NCI-H2227 (cell line): ENCODE data around the gene ARHGEF4.
"Not testable (repeated sequence)": the region's sequence is repeated elsewhere in the genome, so short reads cannot be mapped to it uniquely, and the experiment has no call there.

ENCODE experiments used
- DNase-seq: peaks from one replicate; lab custom pipeline; 2025; ENCODE audit not compliant: unreplicated experiment; lab: John Stamatoyannopoulos, UW

ARHGEF4 gene

DNA sequence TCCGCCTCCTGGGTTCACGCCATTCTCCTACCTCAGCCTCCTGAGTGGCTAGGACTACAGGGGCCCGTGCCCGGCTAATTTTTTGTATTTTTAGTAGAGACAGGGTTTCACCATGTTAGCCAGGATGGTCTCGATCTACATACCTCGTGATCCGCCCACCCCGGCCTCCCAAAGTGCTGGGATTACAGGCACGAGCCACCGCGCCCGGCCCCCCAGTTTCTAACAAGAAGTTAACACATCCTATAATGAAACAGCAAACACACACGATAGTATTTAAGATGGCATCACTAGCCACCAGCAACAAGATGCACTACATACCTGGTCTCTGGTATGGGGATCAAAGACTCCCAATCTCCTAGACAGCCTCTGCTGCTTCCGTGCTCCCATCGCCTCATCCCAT lies 238.9 kb downstream of the ARHGEF4 start:
- DNase-seq: not testable (repeated sequence)

DNA sequence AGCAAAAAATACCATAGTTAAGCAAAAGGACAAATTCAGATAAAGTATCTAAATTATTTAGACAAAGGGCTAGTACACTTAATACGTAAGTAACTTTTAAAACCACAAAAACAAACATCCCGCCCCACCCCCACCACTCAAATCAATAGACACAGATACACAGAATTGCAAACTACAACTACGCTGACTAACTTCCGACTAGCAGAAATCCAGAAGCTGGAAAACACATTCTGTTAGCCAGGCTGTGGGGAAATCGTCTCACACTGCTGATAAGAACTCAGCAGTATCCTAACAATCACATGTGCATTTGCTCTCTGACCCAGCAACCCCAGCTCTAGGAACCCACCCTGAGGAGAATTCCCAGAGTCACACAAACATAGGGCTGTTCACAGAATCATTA lies 240.0 kb downstream of the ARHGEF4 start:
- no peak for DNase-seq

DNA sequence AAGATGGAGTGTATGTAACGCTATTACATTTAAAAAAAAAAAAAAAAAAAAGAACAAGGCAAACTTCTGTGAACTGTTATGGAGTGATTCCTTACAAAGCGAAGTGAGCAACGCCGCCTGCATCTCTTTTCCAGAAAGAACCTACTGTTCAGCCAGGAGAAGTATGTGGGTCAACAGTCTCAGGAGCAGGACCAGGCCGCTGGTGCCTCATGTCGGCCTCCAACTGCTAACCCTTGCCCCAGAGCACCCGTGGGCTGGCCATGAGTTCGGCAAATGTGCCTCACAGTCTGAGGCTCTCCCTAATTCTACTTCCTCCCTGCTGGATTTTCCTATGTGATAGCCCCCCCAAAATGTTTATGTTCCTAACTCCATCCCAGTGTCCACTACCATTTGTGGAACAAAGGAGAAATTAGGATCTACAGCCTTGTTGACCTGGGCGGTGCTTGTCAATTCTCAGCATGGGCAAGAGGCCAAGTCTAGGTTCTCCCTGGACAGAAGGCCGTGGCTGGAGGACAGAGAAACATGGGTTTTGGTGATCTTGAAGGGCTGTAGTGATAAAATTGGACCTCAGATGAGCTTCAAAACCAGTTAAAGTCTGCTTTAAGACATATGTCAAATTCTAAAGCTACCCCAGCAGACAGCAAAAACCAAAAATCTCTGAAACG lies 240.6 kb downstream of the ARHGEF4 start:
- DNase-seq: no peak

DNA sequence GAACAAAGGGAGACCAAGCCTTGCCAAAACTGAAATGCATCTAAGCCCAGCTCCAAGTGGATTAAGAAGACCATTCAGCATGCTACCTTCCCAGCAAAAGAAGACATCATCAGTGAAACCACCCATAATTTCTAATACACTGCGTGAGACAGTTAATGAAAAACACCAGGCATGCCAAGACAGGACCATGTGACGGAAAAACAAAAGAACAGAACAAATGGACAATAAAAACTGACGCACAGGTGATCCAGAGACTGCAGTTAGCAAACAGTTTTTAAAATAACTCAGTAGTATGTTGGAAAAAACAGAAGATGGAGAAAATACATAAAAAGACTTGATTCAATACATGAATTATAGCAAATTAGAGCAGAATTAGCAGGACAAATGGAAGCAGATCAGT lies 241.3 kb downstream of the ARHGEF4 start:
- no peak for DNase-seq

DNA sequence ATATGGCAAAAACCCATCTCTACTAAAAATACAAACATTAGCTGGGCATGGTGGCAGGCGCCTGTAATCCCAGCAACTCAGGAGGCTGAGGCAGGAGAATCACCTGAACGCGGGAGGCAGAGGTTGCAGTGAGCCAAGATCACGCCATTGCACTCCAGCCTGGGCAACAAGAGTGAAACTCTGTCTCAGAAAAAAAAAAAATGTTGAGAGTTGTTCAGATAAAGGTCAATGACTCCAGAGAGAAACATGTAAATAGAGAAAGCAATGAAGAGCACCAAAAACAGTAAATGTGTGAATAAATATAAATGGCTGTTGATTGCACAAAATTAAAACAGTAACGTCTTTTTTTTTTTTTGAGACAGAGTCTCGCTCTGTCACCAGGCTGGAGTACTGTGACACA lies 243.2 kb downstream of the ARHGEF4 start:
- DNase-seq: not testable (repeated sequence)

DNA sequence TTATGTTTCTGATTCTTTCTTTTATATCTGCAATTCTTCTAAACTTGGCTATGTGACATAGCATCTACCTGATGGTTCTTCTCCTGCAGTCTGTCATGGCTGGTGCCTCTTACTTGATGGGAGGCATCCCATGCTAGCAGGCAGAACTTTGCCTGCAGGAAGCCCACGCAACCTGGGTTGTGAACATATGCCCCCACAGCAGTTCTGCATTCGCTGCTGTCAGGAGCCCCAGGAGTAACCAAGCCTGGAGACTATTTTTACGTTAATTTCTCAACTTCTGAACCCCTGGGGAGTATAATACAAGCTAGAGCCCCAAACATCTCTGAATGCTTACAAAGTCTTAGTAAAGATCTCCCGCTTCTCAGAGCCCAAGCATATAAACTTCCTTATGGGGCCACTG lies 244.5 kb downstream of the ARHGEF4 start:
- no peak for DNase-seq

DNA sequence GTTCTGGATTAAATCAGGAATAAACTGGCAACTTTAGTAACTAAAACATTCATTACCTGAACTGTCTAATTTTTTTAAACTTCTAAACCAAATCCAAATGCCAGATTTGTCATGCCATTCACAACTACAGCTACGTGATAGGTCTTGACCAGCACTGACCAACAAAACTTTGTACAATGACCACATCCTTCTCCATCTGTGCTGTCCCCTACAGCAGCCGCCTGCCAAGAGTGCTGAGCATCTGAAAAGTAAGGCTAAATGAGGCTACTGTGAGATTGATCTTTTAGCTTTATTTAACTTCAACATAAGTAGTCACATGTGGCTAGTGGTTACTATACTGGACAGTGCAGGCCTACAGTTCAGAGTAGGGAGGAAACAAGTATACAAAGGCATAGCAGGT lies 248.9 kb downstream of the ARHGEF4 start:
- no peak for DNase-seq

DNA sequence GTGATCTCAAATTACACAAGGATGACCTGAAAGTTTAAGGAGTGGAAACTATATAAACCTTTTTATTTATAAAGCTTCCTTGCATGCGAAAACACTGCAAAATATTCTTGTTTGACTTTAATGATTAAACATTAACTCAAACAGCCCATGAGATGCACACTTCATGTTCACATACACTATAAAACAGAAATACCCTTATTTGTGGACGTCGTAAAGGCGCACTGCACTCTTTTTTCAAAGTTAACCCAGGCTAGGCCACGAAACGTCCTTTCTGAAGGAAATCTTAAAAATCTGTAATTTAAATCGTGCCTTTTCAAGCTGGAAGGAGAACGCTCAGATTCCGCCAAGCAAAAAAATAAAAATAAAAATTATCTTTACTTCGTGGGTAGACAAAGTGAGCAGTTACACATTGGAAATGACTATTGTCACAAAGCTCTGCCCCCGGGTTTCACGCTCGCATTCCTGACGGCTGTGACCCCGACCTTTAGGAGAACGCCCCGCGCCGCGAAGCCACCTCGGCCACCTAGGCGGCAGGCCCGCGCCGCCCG lies 255.8 kb downstream of the ARHGEF4 start:
- peak; percentile 55 for DNase-seq

DNA sequence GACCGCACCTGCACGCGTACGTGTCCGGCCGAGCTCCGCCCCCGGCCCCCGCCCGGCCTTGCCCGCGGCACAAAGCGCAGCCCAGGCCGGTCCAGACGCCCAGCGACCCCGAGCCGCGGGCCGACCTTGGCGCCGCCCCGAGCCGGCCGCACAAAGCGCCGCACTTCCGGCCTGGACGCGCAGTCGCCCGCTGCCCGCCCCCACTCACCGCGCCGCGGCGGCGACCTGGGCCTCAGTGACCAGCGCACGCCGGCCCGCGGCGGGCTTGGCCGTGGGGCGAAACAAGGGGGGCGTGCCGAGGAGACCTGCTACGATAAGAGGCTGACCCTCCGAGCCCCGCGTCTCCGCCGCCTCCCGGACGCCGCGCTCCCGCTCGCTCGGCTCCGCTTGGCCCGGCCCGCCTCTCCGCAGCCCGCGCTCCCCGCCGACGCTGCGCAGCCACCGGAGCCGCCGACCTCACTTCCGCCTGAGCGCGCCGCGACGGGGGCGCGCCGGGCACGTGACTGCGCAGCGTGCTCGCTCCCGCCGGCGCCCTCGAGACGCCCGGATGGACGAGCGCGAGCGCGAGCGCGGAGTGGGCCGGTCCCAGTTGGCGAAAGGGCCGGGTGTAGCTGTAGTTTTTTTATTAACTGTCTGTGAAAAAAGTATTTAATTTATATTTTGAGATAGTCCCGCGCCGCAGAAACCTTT lies 256.4 kb downstream of the ARHGEF4 start, which contains the start of gene FAM168B:
FAM168B (minus strand) TSS at position 455 of the 690 bp plus-strand sequence. CDS start 10,814 bp downstream, outside the sequence.
- peak; percentile 98 for DNase-seq

DNA sequence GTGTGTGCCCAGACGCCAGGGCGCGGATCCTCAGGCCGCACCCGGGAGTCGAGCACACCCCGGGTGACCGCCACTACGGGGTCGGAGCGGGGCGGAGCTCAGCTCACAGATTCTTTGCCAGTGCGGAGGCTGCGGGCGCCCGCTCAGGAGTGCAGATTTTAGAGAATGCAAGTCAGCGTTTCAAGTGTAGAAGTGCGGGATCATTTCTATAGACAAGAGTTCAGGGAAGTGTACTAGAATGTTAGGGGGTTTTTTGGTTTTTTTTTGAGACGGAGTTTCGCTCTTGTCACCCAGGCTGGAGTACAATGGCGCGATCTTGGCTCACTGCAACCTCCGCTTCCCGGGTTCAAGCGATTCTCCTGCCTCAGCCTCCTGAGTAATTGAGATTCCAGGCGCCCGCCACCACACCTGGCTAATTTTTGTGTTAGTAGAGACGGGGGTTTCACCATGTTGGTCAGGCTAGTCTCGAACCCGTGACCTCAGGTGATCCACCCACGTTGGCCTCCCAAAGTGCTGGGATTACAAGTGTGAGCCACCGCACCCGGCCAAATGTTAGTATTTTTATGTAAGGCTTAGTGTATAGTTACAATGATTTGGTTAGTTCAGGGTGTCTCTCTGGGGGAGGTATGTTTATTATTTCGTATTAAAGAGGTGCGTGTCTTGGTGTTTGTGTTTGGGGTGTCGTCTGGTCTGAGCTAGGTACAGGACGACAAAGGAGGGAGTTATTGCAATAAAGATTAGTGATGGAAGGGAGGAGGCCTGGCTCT lies 257.2 kb downstream of the ARHGEF4 start:
- DNase-seq: peak; percentile 90

DNA sequence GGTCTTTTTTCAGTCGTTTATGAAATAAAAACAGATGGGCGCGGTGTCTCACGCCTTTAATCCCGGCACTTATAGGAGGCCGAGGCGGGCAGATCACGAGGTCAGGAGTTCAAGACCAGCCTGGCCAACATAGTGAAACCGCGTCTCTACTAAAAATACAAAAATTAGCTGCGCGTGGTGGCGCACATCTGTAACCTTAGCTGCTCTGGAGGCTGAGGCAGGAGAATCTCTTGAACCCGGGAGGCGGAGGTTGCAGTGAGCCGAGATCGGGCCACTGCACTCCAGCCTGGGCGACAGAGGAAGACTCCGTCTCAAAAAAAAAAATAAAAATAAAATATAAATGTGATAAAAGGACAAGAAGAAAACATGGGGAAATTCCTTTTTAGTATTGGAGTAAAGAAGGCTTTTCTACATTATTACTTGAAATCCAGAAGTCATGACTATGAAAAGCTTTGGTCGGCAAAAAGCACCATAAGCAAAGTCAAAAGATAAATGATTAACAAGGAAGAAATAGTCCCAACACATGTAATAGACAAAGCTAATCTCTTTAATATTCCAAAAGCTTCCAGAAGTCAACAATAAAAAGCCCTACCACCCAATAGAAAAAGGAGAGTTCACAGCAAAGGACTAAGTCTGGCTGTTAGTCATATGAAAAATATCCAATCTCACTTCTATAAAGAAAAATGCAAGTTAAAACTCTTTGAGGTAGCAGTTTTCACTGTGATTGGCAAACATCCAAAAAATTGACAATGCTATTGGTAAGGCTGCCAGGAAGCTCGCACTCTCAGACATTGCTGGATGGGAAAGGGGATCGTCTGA lies 258.0 kb downstream of the ARHGEF4 start:
- DNase-seq: no peak
